Fibroblast of skin of right biceps (primary cell): ENCODE results near the gene FZD4.

Experiments used
- DNase-seq: peaks from one replicate; pipeline ENCODE4 v3.0.0-alpha.2; 2013

The FZD4 gene

GRCh38 chr11:86904001-86904400 lies 51.2 kb downstream of the FZD4 start:
- no peak for DNase-seq

- DNase-seq, result no peak
Measured at GRCh38 chr11:86902345-86902744, 52.9 kb downstream of the FZD4 start.

- no peak for DNase-seq
Measured at GRCh38 chr11:86901599-86901998, 53.6 kb downstream of the FZD4 start.

- no peak for DNase-seq
Measured at GRCh38 chr11:86900162-86900561, 55.0 kb downstream of the FZD4 start.

- DNase-seq, result no peak
Measured at GRCh38 chr11:86898689-86899088, 56.5 kb downstream of the FZD4 start.

- peak; percentile 88 for DNase-seq
Measured at GRCh38 chr11:86896441-86896841, 58.8 kb downstream of the FZD4 start.
